ENCODE results near the gene USP10.

USP10 gene

DNA sequence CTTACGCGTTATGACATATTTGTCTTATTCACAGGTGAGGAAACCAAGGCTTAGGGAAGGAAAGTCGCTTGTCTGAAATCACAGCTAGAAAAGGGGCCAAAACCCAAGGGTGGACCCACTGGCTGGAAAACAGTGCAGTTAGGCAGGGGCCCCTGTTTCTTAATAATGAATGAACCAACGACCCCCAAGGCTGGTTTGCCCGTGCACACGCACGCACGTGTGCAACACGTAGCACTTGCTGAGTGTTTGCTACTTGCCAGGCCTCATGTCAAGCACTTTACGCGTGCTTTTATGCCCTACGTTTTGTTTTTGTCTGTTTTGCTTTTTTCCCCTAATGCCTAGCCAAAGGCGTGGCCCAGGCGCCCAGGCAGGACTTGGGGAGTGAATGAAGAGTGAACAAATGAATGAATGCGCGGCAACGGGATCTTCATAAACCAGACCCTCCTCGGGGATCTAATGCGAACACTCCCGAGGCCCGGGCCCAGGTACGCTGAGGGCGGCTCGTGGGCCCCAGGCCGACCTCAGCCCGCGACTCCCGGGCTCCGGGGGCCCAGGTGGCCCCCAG lies 571 bp upstream of the USP10 start:
- TF ChIP-seq GLIS3 (CRISPR knock-in tag; IDR thresholded peaks at IDR 0.05) (no peak), PPARA (CRISPR knock-in tag; IDR thresholded peaks at IDR 0.05; ENCODE audit: borderline replicate concordance) (no peak), ZFP30 (CRISPR knock-in tag; IDR thresholded peaks at IDR 0.05) (no peak), TCF4 (CRISPR knock-in tag; IDR thresholded peaks at IDR 0.05; ENCODE audit: borderline replicate concordance) (no peak), ARNTL (CRISPR knock-in tag; IDR thresholded peaks at IDR 0.05; ENCODE audit: borderline replicate concordance, low read depth) (no peak), ISL1 (CRISPR knock-in tag; IDR thresholded peaks at IDR 0.05) (no peak), RARB (CRISPR knock-in tag; IDR thresholded peaks at IDR 0.05) (no peak), ZNF565 (CRISPR knock-in tag; conservative IDR thresholded peaks at IDR 0.05; ENCODE audit: low read depth) (no peak), SNAI2 (CRISPR knock-in tag; IDR thresholded peaks at IDR 0.05) (no peak), ZNF70 (CRISPR knock-in tag; IDR thresholded peaks at IDR 0.05) (no peak), BACH2 (CRISPR knock-in tag; IDR thresholded peaks at IDR 0.05; ENCODE audit: borderline replicate concordance) (no peak), ZFP3 (CRISPR knock-in tag; IDR thresholded peaks at IDR 0.05) (no peak), ESRRG (CRISPR knock-in tag; IDR thresholded peaks at IDR 0.05) (no peak), OSR1 (CRISPR knock-in tag; IDR thresholded peaks at IDR 0.05) (no peak)
- TF ChIP-seq, protein P1, sequence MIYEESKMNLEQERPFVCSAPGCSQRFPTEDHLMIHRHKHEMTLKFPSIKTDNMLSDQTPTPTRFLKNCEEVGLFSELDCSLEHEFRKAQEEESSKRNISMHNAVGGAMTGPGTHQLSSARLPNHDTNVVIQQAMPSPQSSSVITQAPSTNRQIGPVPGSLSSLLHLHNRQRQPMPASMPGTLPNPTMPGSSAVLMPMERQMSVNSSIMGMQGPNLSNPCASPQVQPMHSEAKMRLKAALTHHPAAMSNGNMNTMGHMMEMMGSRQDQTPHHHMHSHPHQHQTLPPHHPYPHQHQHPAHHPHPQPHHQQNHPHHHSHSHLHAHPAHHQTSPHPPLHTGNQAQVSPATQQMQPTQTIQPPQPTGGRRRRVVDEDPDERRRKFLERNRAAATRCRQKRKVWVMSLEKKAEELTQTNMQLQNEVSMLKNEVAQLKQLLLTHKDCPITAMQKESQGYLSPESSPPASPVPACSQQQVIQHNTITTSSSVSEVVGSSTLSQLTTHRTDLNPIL (CRISPR knock-in tag; IDR thresholded peaks at IDR 0.05; ENCODE audit: low read depth) = no peak
- TF ChIP-seq, protein P2, sequence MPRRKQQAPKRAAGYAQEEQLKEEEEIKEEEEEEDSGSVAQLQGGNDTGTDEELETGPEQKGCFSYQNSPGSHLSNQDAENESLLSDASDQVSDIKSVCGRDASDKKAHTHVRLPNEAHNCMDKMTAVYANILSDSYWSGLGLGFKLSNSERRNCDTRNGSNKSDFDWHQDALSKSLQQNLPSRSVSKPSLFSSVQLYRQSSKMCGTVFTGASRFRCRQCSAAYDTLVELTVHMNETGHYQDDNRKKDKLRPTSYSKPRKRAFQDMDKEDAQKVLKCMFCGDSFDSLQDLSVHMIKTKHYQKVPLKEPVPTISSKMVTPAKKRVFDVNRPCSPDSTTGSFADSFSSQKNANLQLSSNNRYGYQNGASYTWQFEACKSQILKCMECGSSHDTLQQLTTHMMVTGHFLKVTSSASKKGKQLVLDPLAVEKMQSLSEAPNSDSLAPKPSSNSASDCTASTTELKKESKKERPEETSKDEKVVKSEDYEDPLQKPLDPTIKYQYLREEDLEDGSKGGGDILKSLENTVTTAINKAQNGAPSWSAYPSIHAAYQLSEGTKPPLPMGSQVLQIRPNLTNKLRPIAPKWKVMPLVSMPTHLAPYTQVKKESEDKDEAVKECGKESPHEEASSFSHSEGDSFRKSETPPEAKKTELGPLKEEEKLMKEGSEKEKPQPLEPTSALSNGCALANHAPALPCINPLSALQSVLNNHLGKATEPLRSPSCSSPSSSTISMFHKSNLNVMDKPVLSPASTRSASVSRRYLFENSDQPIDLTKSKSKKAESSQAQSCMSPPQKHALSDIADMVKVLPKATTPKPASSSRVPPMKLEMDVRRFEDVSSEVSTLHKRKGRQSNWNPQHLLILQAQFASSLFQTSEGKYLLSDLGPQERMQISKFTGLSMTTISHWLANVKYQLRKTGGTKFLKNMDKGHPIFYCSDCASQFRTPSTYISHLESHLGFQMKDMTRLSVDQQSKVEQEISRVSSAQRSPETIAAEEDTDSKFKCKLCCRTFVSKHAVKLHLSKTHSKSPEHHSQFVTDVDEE (CRISPR knock-in tag; IDR thresholded peaks at IDR 0.05) = no peak
- TF ChIP-seq, protein P3, sequence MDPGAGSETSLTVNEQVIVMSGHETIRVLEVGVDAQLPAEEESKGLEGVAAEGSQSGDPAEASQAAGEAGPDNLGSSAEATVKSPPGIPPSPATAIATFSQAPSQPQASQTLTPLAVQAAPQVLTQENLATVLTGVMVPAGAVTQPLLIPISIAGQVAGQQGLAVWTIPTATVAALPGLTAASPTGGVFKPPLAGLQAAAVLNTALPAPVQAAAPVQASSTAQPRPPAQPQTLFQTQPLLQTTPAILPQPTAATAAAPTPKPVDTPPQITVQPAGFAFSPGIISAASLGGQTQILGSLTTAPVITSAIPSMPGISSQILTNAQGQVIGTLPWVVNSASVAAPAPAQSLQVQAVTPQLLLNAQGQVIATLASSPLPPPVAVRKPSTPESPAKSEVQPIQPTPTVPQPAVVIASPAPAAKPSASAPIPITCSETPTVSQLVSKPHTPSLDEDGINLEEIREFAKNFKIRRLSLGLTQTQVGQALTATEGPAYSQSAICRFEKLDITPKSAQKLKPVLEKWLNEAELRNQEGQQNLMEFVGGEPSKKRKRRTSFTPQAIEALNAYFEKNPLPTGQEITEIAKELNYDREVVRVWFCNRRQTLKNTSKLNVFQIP (CRISPR knock-in tag; IDR thresholded peaks at IDR 0.05; ENCODE audit: borderline replicate concordance, low read depth) = no peak
- TF ChIP-seq, protein P4, sequence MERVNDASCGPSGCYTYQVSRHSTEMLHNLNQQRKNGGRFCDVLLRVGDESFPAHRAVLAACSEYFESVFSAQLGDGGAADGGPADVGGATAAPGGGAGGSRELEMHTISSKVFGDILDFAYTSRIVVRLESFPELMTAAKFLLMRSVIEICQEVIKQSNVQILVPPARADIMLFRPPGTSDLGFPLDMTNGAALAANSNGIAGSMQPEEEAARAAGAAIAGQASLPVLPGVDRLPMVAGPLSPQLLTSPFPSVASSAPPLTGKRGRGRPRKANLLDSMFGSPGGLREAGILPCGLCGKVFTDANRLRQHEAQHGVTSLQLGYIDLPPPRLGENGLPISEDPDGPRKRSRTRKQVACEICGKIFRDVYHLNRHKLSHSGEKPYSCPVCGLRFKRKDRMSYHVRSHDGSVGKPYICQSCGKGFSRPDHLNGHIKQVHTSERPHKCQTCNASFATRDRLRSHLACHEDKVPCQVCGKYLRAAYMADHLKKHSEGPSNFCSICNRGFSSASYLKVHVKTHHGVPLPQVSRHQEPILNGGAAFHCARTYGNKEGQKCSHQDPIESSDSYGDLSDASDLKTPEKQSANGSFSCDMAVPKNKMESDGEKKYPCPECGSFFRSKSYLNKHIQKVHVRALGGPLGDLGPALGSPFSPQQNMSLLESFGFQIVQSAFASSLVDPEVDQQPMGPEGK (CRISPR knock-in tag; IDR thresholded peaks at IDR 0.05; ENCODE audit: borderline replicate concordance) = no peak
- ATAC-seq = peak; percentile 52

DNA sequence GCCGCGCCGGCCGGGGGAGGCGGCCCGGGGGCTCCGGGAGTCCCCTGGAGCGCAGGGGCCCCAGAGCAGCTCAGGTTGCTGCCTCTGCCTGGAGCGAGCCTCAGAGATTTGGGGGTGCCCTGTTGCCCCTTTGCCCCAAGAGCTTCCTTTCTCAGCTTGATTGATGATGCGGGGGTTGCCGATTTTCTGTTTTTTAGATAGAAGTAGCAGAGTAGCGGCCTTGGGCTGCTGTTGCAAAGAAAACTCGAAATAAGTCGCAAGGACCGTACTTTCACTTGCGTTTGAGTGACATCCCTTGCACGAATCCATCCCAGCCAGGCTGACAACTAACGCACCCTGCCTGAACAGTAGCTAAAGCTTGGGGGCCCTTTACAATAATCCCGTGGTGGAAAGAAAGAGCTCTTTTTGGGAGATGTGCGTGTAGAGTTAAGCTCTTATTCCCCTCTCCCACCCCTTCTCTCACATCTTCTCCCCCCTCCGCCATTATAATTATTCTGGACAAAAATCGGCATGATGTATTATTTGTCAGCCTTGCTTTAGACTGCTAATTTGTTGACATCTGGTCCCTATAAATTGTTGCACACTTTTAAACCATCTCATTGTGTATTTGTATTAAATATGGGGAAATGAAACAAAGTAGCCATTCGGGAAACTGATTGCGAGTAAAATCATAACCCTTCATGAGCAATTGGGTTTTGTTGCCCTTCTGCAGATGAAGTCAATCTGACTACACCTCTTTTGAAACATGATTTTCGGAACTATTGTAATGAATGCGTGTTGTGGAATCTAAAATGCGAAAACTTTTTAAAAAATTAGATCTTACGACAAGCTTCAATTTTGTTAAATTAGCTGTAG lies 873 bp downstream of the USP10 start:
- ATAC-seq = peak; percentile 56
- TF ChIP-seq, protein P1 (CRISPR knock-in tag; IDR thresholded peaks at IDR 0.05; ENCODE audit: low read depth) = no peak
- TF ChIP-seq, protein P3 (CRISPR knock-in tag; IDR thresholded peaks at IDR 0.05; ENCODE audit: borderline replicate concordance, low read depth) = no peak
- TF ChIP-seq CSDC2 (CRISPR knock-in tag; IDR thresholded peaks at IDR 0.05) (no peak), SNAI2 (CRISPR knock-in tag; IDR thresholded peaks at IDR 0.05) (no peak), TCF4 (CRISPR knock-in tag; IDR thresholded peaks at IDR 0.05; ENCODE audit: borderline replicate concordance) (no peak), PPARA (CRISPR knock-in tag; IDR thresholded peaks at IDR 0.05; ENCODE audit: borderline replicate concordance) (no peak), BACH2 (CRISPR knock-in tag; IDR thresholded peaks at IDR 0.05; ENCODE audit: borderline replicate concordance) (no peak), ZNF70 (CRISPR knock-in tag; IDR thresholded peaks at IDR 0.05) (no peak), TOX (CRISPR knock-in tag; IDR thresholded peaks at IDR 0.05; ENCODE audit: borderline replicate concordance) (no peak), ZFP30 (CRISPR knock-in tag; IDR thresholded peaks at IDR 0.05) (no peak), ZFP3 (CRISPR knock-in tag; IDR thresholded peaks at IDR 0.05) (no peak), ESRRG (CRISPR knock-in tag; IDR thresholded peaks at IDR 0.05) (no peak), OSR1 (CRISPR knock-in tag; IDR thresholded peaks at IDR 0.05) (no peak), ARNTL (CRISPR knock-in tag; IDR thresholded peaks at IDR 0.05; ENCODE audit: borderline replicate concordance, low read depth) (no peak)
- TF ChIP-seq, protein P5, sequence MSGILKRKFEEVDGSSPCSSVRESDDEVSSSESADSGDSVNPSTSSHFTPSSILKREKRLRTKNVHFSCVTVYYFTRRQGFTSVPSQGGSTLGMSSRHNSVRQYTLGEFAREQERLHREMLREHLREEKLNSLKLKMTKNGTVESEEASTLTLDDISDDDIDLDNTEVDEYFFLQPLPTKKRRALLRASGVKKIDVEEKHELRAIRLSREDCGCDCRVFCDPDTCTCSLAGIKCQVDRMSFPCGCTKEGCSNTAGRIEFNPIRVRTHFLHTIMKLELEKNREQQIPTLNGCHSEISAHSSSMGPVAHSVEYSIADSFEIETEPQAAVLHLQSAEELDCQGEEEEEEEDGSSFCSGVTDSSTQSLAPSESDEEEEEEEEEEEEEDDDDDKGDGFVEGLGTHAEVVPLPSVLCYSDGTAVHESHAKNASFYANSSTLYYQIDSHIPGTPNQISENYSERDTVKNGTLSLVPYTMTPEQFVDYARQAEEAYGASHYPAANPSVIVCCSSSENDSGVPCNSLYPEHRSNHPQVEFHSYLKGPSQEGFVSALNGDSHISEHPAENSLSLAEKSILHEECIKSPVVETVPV (CRISPR knock-in tag; IDR thresholded peaks at IDR 0.05) = no peak
- TF ChIP-seq, protein P2 (CRISPR knock-in tag; IDR thresholded peaks at IDR 0.05) = no peak

Measured in SK-N-SH treated with all-trans-retinoic acid at 6 μM for 48 hours (cell line).